HG03439 (cell line): ENCODE measurements around the gene CLMP.
"Not testable (repeated sequence)": the region's sequence is repeated elsewhere in the genome, so short reads cannot be mapped to it uniquely, and the experiment has no call there.

Source experiments
- ATAC-seq: cut with Tn5 transposase; IDR thresholded peaks from one replicate; pipeline ENCODE4 v1.9.1; 2021; ENCODE audit warnings: mild to moderate bottlenecking, moderate library complexity; ENCODE audit not compliant: unreplicated experiment

The CLMP gene

DNA sequence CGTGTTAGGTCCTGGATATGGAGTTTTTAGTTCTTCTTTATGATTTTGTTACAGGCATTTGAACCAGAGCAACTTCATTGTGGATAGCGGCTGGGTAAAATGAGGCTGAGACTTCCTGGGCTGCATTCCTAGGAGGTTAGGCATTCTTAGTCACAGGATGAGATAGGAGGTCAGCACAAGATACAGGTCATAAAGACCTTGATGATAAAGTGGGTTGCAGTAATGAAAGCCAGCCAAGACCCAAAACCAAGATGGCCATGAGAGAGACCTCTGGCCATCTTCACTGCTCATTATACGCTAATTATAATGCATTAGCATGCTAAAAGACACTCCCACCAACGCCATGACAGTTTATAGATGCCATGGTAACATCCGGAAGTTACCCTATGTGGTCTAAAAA is 23.4 kb upstream of the CLMP start:
- ATAC-seq = no peak

- ATAC-seq = no peak
These were observed 22.8 kb upstream of the CLMP start for GRCh38 chr11:123217897-123218296.

GRCh38 chr11:123216249-123216648 is 21.2 kb upstream of the CLMP start:
- no peak for ATAC-seq

GRCh38 chr11:123214940-123215339 is 19.9 kb upstream of the CLMP start:
- ATAC-seq = no peak

DNA sequence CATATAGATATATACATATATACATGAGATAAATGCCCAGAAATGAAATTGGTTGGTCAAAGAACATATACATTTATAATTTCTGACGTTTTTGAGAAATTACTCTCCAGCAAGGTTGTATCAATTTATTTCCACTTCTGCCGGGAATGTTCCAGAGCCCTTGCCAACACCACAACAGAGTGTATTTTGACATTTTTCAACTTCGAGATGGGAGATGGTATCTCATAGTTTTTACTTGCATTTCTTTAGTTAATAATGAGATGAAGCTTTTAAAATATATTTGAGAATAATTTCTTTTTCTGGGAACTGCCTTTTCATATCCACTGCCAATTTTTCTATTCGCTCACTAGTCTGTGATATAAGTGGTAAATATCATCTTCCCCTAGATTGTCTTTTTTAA is 19.3 kb upstream of the CLMP start:
- ATAC-seq = no peak

DNA sequence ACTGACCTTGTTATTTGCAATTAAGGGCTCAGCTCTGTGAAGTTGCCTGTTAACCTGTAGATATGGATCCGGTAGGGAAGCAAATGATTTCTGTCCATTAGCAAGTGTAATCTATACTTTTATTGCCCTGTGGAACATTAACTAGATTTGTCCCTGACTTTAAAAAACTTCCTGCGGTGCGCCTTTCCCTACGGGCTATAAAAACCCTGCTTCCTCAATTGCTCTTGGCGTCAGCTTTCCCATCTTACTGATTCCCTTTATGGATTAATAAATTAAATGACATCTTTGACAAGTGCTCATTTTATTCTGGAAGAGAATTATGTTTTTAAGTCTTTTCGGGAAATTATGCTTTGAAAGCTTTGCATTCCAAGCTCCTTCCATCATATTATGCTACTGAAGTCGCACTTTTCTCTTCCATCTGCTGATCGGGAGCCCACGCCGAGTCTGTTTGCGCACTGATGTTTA is 18.3 kb upstream of the CLMP start:
- ATAC-seq = no peak

DNA sequence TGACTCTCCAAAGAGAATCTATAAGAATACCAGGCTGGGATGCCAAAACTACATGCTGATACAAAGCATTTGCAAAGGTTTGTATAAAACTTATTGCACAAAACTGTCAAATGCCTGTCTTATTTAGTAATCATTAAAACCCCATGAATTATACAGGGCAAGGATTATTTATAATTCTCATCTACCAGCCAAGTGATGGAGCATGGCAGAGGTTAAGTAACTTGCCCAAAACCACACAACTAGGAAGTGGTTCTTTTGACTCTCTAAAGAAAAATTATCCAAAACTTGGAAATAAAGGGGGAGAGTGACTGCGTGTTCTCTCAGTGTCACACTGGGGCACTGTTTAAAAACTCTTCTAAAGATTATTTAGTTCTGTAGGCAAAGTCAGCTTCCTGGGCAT is 17.4 kb upstream of the CLMP start:
- ATAC-seq = no peak

- no peak for ATAC-seq
These were observed 16.9 kb upstream of the CLMP start for GRCh38 chr11:123211981-123212380.

DNA sequence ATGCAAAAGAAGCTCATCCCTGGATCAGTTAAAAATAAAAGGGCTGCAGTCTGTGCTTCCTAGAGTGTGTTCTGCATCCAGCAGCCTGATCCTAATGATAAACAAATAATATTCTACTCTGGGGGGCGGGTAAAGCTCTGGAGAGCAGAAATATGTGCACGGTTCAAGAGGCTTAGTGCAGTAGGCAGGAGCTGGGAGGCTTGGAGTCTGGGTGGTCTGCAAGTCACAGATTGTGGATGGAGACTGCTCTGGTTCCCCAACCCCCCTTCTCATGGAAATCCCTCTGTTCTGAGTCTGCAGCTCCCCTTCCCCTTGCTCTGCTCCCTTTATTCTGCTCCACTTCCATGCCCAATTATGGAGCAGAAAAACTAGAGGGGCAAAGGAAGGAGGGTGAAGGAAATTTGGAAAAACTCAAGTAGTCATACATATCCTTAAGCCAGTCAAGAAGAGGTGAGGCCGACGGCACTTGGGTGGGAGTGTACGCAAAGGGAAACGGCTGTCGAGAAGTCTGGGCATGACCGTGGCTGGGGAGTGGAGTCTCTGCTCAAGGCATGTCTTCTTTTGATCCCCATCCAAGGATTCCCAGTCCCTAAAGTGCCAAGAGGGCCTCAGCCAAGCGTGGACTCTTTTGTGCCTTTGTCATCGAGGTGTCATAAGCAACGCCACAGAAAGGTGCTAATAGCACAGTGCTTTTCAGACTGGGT is 16.3 kb upstream of the CLMP start:
- ATAC-seq = no peak

GRCh38 chr11:123209591-123209990 is 14.5 kb upstream of the CLMP start:
- ATAC-seq = no peak

- ATAC-seq = no peak
These were observed 11.9 kb upstream of the CLMP start for GRCh38 chr11:123206791-123207434.

DNA sequence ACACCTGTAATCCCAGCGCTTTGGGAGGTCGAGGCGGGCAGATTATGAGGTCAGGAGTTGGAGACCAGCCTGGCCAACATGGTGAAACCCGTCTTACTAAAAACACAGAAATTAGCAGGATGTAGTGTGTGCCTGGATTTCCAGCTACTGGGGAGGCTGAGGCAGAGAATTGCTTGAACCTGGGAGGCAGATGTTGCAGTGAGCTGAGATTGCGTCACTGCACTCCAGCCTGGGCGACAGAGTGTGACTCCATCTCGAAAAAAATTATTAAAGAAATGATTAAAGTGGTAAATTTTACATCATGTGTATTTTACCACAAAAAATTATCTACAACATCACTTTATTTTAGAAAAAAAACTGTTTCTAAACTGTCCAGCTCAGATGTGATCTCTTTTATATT is 11.0 kb upstream of the CLMP start:
- ATAC-seq = not testable (repeated sequence)

- ATAC-seq = no peak
These were observed 8.9 kb upstream of the CLMP start for GRCh38 chr11:123203934-123204333.

GRCh38 chr11:123203471-123203870 is 8.4 kb upstream of the CLMP start:
- no peak for ATAC-seq

GRCh38 chr11:123202155-123203151 is 7.4 kb upstream of the CLMP start:
- no peak for ATAC-seq

- ATAC-seq = no peak
These were observed 5.2 kb upstream of the CLMP start for GRCh38 chr11:123200264-123200663.

DNA sequence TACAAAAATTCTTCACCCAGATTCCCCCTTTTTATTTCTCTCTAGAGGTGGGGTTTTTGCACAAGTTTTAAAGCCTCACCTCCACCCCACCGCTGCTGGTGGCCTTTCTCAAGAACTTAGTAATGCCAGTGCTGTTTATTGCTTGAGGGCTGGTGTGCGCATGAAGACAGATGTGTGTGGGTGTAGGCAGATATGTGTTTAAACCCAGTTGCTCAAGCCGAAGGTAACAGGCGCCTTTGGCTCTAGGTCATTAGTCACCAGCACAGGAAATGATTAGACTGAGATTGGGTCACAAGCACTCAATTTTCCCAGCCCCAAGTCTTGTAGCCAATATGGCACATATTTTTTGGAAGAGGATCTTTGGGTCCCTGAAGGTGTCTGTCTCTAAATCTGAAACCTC is 2.7 kb upstream of the CLMP start:
- no peak for ATAC-seq

DNA sequence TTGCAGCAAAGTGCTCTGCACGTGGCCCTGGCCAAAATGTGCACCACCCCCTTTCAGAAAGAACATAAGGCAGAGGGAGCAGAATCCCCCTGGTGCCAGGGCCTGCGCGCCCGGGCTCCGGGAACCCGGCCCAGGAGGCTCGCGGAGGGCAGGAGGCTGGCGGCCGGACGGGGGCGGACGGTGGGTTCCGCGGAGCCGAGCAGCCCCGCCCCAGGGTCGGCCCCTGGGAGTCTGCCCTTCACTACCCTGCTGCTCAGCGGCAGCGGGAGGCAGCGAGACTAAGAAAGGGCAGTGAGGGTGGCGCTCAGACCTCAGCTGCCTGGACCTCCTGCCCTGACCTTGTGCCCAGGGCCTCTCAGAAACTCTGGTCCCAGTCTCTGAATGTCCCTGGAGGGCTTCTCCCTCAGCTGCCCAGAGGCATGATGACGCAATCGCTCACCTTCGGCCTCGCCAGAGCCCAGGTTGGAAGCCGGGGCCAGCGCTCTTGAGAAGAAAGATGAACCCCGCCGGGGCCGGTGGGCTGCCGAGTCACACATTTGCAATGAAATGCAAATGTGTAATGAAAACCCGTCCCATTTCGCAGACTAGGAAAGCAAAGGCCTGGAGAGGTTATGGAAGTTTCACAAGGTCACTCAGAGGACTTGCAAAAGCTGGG is 1.1 kb upstream of the CLMP start:
- ATAC-seq = no peak

- no peak for ATAC-seq
These were observed 486 bp downstream of the CLMP start for GRCh38 chr11:123194337-123195187.

DNA sequence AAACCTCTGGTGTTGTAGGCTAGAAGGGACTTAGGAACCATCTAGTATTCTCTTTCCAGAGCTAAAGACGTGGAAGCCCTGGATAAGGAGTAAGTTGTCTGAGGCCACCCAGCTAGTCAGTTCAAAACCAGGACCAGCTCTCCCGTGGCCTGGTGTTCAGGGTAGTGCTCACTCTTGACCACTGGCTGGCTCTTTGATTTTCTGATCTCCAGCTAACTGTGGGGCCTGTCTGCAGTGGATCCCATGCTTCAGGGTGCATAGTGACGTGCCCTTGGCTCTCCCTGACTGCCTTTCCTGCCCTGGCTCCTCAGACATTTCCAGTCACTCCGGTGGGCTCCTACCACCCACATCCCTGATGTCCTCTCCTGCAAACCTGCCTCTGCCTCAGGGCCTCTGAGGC is 1.3 kb downstream of the CLMP start:
- ATAC-seq = no peak
